ENCODE data around the gene G2E3.

DNA sequence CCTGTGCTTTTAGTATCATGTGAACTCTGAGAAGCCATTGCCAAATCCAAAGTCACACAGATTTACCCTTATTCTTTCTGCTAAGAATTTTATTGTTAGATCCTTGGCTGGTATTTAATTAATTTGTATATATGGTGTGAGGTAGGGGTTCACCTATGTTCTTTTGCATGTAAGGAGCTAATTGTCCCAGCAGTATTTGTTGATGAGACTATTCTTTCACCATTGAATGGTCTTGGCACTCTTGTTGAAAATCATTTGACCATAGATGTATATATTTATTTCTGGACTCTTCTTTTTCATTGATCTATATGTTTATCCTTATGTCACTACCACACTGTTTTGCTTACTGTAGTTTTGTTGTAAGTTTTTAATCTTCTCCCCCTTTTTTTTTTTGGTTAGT is 26.2 kb downstream of the G2E3 start:
- TF ChIP-seq FOXA1 (IDR thresholded peaks at IDR 0.05) (no peak), TARDBP (IDR thresholded peaks at IDR 0.05) (no peak), ARNT (IDR thresholded peaks at IDR 0.05) (no peak), SP1 (IDR thresholded peaks at IDR 0.05) (no peak), SUZ12 (IDR thresholded peaks at IDR 0.05) (no peak), HDGF (IDR thresholded peaks at IDR 0.05; ENCODE audit: borderline replicate concordance) (no peak), LEF1 (IDR thresholded peaks at IDR 0.05; ENCODE audit: borderline replicate concordance) (no peak), BHLHE40 (IDR thresholded peaks at IDR 0.05; ENCODE audit: borderline replicate concordance) (no peak), L3MBTL2 (conservative IDR thresholded peaks at IDR 0.05) (no peak)
- TF ChIP-seq, protein P1, sequence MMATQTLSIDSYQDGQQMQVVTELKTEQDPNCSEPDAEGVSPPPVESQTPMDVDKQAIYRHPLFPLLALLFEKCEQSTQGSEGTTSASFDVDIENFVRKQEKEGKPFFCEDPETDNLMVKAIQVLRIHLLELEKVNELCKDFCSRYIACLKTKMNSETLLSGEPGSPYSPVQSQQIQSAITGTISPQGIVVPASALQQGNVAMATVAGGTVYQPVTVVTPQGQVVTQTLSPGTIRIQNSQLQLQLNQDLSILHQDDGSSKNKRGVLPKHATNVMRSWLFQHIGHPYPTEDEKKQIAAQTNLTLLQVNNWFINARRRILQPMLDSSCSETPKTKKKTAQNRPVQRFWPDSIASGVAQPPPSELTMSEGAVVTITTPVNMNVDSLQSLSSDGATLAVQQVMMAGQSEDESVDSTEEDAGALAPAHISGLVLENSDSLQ (IDR thresholded peaks at IDR 0.05): no peak
